Epithelial cell of esophagus (primary cell): ENCODE data around the gene CSNK1G1.

Source experiments
- DNase-seq: peaks from one replicate; pipeline ENCODE4 v3.0.0; 2010; ENCODE audit warnings: low read depth
- H3K4me3 ChIP-seq: 2 replicates; pipeline ENCODE4 v1.5.1; 2011; ENCODE audit warnings: mild to moderate bottlenecking, low read length, control low read depth
- TF ChIP-seq, protein P1 (sequence below): IDR thresholded peaks from 2 replicates; pipeline ENCODE4 v1.5.1; 2011; ENCODE audit warnings: low read depth, mild to moderate bottlenecking, low read length, control low read depth, inconsistent platforms; ENCODE audit not compliant: insufficient read depth; ENCODE audit errors: missing control alignments

CSNK1G1 gene

GRCh38 chr15:64133623-64134344 lies 222.2 kb downstream of the CSNK1G1 start:
- TF ChIP-seq, protein P1, sequence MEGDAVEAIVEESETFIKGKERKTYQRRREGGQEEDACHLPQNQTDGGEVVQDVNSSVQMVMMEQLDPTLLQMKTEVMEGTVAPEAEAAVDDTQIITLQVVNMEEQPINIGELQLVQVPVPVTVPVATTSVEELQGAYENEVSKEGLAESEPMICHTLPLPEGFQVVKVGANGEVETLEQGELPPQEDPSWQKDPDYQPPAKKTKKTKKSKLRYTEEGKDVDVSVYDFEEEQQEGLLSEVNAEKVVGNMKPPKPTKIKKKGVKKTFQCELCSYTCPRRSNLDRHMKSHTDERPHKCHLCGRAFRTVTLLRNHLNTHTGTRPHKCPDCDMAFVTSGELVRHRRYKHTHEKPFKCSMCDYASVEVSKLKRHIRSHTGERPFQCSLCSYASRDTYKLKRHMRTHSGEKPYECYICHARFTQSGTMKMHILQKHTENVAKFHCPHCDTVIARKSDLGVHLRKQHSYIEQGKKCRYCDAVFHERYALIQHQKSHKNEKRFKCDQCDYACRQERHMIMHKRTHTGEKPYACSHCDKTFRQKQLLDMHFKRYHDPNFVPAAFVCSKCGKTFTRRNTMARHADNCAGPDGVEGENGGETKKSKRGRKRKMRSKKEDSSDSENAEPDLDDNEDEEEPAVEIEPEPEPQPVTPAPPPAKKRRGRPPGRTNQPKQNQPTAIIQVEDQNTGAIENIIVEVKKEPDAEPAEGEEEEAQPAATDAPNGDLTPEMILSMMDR: no peak
- no peak for DNase-seq
- H3K4me3 ChIP-seq: no peak overlapping the region

DNA sequence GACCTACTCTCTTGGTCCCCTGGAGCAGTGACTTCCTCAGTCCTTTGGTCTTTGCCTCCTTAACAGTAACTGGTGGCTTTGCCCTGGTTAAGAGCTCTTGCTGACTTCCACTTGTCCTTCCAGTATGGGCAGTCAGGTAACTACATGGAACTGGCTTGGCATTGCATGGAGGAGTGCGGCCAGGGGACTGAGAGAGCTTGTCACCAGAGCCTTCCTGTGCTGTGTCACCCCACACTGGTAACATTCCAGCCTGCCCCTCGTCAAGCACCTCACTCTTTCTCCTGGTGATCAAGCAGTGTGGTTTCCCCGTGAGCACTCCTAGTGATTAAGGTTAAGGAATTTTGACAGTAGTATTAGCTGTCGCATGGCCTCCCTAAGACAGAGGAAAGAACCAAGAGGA lies 223.8 kb downstream of the CSNK1G1 start:
- H3K4me3 ChIP-seq: no peak overlapping the region
- no peak for DNase-seq
- TF ChIP-seq, protein P1: no peak

DNA sequence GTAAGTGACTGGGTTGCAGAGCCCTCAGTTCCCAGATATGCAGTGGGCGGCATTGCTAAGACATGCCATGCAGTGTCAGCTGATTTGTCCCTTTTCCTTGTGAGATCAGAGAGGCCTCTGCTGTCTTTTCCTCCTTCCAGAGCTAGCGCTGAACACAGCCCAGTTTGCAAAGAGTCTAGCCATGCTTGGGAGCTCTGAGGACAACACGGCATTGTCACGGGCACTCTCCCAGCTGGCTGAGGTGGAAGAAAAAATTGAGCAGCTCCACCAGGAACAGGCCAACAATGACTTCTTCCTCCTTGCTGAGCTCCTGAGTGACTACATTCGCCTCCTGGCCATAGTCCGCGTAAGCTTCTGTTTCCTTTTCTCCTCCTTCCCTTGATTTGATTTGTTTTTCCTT lies 224.4 kb downstream of the CSNK1G1 start:
- no peak overlapping the region for H3K4me3 ChIP-seq
- TF ChIP-seq, protein P1: no peak
- DNase-seq: no peak

DNA sequence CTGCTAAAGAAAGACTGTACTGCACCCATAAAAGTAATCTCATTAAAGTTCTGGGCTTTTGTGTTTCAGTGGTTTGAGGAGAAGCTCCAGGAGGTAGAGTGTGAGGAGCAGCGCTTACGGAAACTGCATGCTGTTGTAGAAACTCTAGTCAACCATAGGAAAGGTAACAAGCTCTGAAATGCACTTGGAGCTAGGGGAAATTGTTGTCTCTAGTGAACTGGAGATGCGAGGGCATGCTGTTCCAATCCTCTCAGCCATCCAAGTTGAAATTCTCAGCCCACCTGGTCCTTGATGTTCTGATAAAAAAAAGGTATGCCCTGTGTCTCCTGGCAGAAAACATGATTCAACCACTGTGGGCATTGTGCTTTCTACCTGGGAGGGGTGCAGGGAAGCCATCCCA lies 225.8 kb downstream of the CSNK1G1 start:
- TF ChIP-seq, protein P1: no peak
- DNase-seq: no peak
- no peak overlapping the region for H3K4me3 ChIP-seq

- TF ChIP-seq, protein P1: no peak
- H3K4me3 ChIP-seq: no peak overlapping the region
- no peak for DNase-seq
Measured at GRCh38 chr15:64127521-64128270, 228.3 kb downstream of the CSNK1G1 start.

DNA sequence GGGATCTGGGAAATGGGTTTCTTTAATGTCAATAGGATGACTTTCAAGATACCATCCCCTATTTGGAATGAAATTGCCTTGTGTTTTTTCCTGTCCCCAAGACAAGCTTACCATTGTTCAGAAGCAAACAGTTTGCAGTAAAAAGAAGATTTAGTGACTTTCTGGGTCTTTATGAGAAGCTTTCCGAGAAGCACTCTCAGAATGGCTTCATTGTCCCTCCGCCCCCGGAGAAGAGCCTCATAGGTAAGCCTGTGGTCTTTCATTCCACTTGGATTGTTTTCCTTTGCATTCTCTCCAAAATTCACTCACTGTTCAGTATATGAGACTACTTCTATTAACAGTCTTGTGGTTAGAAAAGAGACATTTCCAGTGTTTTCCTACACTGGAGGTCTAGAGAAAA lies 230.0 kb downstream of the CSNK1G1 start:
- TF ChIP-seq, protein P1: no peak
- no peak for DNase-seq
- no peak overlapping the region for H3K4me3 ChIP-seq
